Adrenal gland (tissue), 5 donors: ENCODE data around the gene VPS54.

Source experiments
- POLR2A ChIP-seq, 2 donors: fragments of 450-650 bp; IDR thresholded peaks; one replicate each; pipeline ENCODE4 v1.6.1; 2017; ENCODE audit warnings: antibody characterized with exemption in 2 of 2, mild to moderate bottlenecking in 2 of 2, moderate library complexity in 1 of 2
- TF ChIP-seq, protein P1 (sequence below), 6 experiments: fragments of 450-650 bp in 4 of 6; fragments of 200-600 bp in 2 of 6; sonication (generic) in 1 of 6; IDR thresholded peaks; 1 replicate in 5 of 6; 2 replicates in 1 of 6; pipeline versions ENCODE4 v1.5.1 to v1.8.0; 2016 to 2021; ENCODE audit warnings: antibody characterized with exemption in 6 of 6, mild to moderate bottlenecking in 2 of 6, moderate library complexity in 1 of 6
- donor health status: DM: no; HTN: no; CAD: no.

DNA sequence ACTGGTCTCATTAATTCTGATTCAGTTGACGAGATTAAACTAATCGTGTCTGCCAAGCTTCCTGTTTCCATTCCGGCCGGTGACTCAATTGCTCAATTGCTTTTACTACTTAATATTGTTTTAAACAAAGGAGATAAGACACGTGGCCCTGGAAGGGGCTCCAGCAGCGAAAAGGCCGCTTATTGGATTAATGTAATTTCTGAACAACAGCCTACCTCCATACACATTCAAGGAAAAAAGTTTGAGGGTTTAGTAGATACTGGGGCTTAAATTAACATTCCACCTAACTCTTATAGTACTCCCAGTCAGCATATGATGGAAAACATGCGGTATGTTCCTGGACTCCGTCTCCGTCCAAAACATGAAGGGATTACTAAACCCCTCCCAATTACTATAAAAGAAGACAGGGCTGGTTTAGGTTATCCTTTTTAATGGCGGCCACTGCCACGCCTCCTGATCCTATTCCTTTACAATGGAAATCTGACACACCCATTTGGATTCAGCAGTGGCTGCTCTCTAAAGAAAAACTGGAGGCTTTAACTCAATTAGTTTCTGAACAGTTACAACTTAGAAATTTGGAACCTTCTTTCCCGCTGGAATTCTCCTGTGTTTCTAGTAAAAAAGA lies 27.1 kb downstream of the VPS54 start:
- TF ChIP-seq, protein P1, sequence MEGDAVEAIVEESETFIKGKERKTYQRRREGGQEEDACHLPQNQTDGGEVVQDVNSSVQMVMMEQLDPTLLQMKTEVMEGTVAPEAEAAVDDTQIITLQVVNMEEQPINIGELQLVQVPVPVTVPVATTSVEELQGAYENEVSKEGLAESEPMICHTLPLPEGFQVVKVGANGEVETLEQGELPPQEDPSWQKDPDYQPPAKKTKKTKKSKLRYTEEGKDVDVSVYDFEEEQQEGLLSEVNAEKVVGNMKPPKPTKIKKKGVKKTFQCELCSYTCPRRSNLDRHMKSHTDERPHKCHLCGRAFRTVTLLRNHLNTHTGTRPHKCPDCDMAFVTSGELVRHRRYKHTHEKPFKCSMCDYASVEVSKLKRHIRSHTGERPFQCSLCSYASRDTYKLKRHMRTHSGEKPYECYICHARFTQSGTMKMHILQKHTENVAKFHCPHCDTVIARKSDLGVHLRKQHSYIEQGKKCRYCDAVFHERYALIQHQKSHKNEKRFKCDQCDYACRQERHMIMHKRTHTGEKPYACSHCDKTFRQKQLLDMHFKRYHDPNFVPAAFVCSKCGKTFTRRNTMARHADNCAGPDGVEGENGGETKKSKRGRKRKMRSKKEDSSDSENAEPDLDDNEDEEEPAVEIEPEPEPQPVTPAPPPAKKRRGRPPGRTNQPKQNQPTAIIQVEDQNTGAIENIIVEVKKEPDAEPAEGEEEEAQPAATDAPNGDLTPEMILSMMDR (IDR thresholded peaks at IDR 0.05): no peak
- no peak for TF ChIP-seq POLR2A (IDR thresholded peaks at IDR 0.05)
